Neural cell (in vitro differentiated cells): ENCODE results near the gene MARF1. TPM values are rescaled to one million over a fixed set of nuclear protein-coding genes. Genes with fewer than 3 reads are reported as not detected.

Experiments
- H2AFZ ChIP-seq: fragments of 200-600, 300-800 bp; sonication (generic), shearing (Covaris generic); 2 replicates; pipeline ENCODE4 v1.6.0; 2014; ENCODE audit warnings: low read depth, mild to moderate bottlenecking, antibody characterized with exemption, low read length, moderate library complexity
- H3F3A ChIP-seq: fragments of 200-600 bp; shearing (Covaris generic); 2 replicates; pipeline ENCODE4 v1.6.1; 2016; ENCODE audit warnings: mild to moderate bottlenecking, moderate library complexity, mixed read lengths, antibody characterized with exemption, low read length; ENCODE audit not compliant: insufficient read depth, poor library complexity, severe bottlenecking
- H3K27ac ChIP-seq: fragments of 200-600, 300-800 bp; sonication (generic), shearing (Covaris generic); 2 replicates; pipeline ENCODE4 v1.5.1; 2014; ENCODE audit warnings: mild to moderate bottlenecking, low read length, moderate library complexity
- H3K27me3 ChIP-seq: fragments of 300-800, 200-600 bp; sonication (generic), shearing (Covaris generic); 2 replicates; pipeline ENCODE4 v1.6.0; 2014; ENCODE audit warnings: mild to moderate bottlenecking, low read depth, low read length, moderate library complexity; ENCODE audit not compliant: insufficient read depth
- H3K36me3 ChIP-seq: fragments of 300-800, 200-600 bp; sonication (generic), shearing (Covaris generic); 2 replicates; pipeline ENCODE4 v1.5.1; 2014; ENCODE audit warnings: mild to moderate bottlenecking, antibody characterized with exemption, low read length, moderate library complexity; ENCODE audit not compliant: insufficient read depth
- H3K4me2 ChIP-seq: fragments of 300-800, 200-600 bp; sonication (generic), shearing (Covaris generic); 2 replicates; pipeline ENCODE4 v1.6.0; 2014; ENCODE audit warnings: mild to moderate bottlenecking, low read length
- H3K4me3 ChIP-seq: fragments of 300-800, 200-600 bp; sonication (generic), shearing (Covaris generic); 2 replicates; pipeline ENCODE4 v1.5.1; 2014; ENCODE audit warnings: mild to moderate bottlenecking, low read length, moderate library complexity
- H3K79me2 ChIP-seq: fragments of 200-600 bp; shearing (Covaris generic); replicated peaks from 2 replicates; pipeline ENCODE4 v1.6.0; 2014; ENCODE audit warnings: mild to moderate bottlenecking, low read length, moderate library complexity; ENCODE audit not compliant: insufficient read depth
- H3K9ac ChIP-seq: fragments of 300-800, 200-600 bp; sonication (generic), shearing (Covaris generic); 2 replicates; pipeline ENCODE4 v1.6.1; 2016; ENCODE audit warnings: mild to moderate bottlenecking, low read length, mixed read lengths
- H3K9me2 ChIP-seq: fragments of 200-600 bp; shearing (Covaris generic); 2 replicates; pipeline ENCODE4 v1.6.1; 2016; ENCODE audit warnings: mild to moderate bottlenecking, low read length, mixed read lengths; ENCODE audit not compliant: insufficient read depth
- H3K9me3 ChIP-seq: fragments of 200-600, 300-800 bp; sonication (generic), shearing (Covaris generic); 2 replicates; pipeline ENCODE4 v1.6.1; 2016; ENCODE audit warnings: mild to moderate bottlenecking, mixed run types, low read length, moderate library complexity, mixed read lengths
- H4K20me1 ChIP-seq: fragments of 200-600 bp; shearing (Covaris generic); 2 replicates; pipeline ENCODE4 v1.6.1; 2016; ENCODE audit warnings: mild to moderate bottlenecking, mixed run types; ENCODE audit not compliant: insufficient read depth
- EP300 ChIP-seq: fragments of 450-650 bp; conservative IDR thresholded peaks from 2 replicates; pipeline ENCODE4 v1.6.1; 2014; ENCODE audit warnings: antibody characterized with exemption, mild to moderate bottlenecking, moderate library complexity; ENCODE audit not compliant: poor library complexity, severe bottlenecking
- EZH2 ChIP-seq: fragments of 200-600, 300-800 bp; shearing (Covaris generic), sonication (generic); IDR thresholded peaks from 2 replicates; pipeline ENCODE4 v1.6.1; 2014; ENCODE audit warnings: antibody characterized with exemption, low read length, borderline replicate concordance, mild to moderate bottlenecking; ENCODE audit not compliant: insufficient read depth, poor library complexity, severe bottlenecking
- MXI1 ChIP-seq: fragments of 450-650 bp; conservative IDR thresholded peaks from 2 replicates; pipeline ENCODE4 v1.6.1; 2014; ENCODE audit warnings: antibody characterized with exemption, mild to moderate bottlenecking; ENCODE audit not compliant: poor library complexity, severe bottlenecking
- POLR2AphosphoS5 ChIP-seq: IDR thresholded peaks from 2 replicates; pipeline ENCODE4 v1.6.1; 2012
- RAD21 ChIP-seq: fragments of 450-650 bp; conservative IDR thresholded peaks from 2 replicates; pipeline ENCODE4 v1.6.1; 2014; ENCODE audit warnings: antibody characterized with exemption, mild to moderate bottlenecking, moderate library complexity
- SMC3 ChIP-seq: fragments of 450-650 bp; conservative IDR thresholded peaks from 2 replicates; pipeline ENCODE4 v1.6.1; 2014; ENCODE audit warnings: antibody characterized with exemption, mild to moderate bottlenecking, moderate library complexity; ENCODE audit not compliant: poor library complexity
- TAF1 ChIP-seq: IDR thresholded peaks from 2 replicates; pipeline ENCODE4 v1.6.1; 2012; ENCODE audit warnings: low read depth
- polyA plus RNA-seq: library from polyadenylated mRNA; depleted of rRNA; stranded (reverse); fragments of >200 nt; gene quantifications from 2 replicates; pipeline ENCODE4 v1.2.3, GENCODE V29; 2014
- TF ChIP-seq, protein P1 (sequence below): fragments of 450-650 bp; IDR thresholded peaks from 2 replicates; pipeline ENCODE4 v1.5.1; 2014; ENCODE audit warnings: antibody characterized with exemption, mild to moderate bottlenecking, moderate library complexity; ENCODE audit not compliant: poor library complexity, severe bottlenecking
- TF ChIP-seq, protein P2 (sequence below): IDR thresholded peaks from 2 replicates; pipeline ENCODE4 v1.6.1; 2012; ENCODE audit warnings: borderline replicate concordance

The MARF1 gene
- polyA plus RNA-seq, 1 donor from 2014 or later, result 23.2 TPM

DNA sequence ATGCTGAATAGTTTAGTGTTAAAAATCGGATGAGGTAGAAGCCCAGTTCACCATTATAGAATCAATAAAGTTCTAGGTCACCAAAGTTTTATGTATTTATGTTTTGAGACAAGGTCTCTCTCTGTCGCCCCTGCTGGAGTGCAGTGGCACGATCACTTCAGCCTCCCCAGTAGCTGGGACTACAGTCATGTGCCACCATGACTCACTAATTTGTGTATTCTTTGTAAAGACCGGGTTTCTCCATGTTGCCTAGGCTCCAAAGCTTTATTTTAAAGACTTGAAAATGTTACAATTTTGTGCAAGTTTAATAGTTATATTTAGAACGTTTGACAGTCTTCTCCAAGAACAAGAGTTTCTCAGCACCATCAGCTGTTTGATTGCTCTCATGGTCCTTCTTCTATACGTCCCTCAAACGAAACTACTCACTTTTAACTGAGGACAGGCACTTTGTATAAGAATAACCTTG, 39.2 kb upstream of the MARF1 start:
- H4K20me1 ChIP-seq, result no peaks in the 10 kb centered on the region
- no peaks in the 10 kb centered on the region for H3F3A ChIP-seq
- no peak overlapping the region for H3K27ac ChIP-seq
- H3K36me3 ChIP-seq, result no peaks in the 10 kb centered on the region
- no peaks in the 10 kb centered on the region for H3K79me2 ChIP-seq
- H3K4me2 ChIP-seq, result no peak overlapping the region
- no peak overlapping the region for H2AFZ ChIP-seq
- H3K9me3 ChIP-seq, result no peaks in the 10 kb centered on the region
- H3K27me3 ChIP-seq, result no peaks in the 10 kb centered on the region
- no peak overlapping the region for H3K9ac ChIP-seq
- H3K9me2 ChIP-seq, result no peaks in the 10 kb centered on the region
- H3K4me3 ChIP-seq, result no peak overlapping the region
- no peak for TF ChIP-seq EZH2
- TF ChIP-seq TAF1, result no peak
- TF ChIP-seq POLR2AphosphoS5, result no peak
- TF ChIP-seq MXI1, result no peak
- TF ChIP-seq RAD21, result no peak
- TF ChIP-seq, protein P1, sequence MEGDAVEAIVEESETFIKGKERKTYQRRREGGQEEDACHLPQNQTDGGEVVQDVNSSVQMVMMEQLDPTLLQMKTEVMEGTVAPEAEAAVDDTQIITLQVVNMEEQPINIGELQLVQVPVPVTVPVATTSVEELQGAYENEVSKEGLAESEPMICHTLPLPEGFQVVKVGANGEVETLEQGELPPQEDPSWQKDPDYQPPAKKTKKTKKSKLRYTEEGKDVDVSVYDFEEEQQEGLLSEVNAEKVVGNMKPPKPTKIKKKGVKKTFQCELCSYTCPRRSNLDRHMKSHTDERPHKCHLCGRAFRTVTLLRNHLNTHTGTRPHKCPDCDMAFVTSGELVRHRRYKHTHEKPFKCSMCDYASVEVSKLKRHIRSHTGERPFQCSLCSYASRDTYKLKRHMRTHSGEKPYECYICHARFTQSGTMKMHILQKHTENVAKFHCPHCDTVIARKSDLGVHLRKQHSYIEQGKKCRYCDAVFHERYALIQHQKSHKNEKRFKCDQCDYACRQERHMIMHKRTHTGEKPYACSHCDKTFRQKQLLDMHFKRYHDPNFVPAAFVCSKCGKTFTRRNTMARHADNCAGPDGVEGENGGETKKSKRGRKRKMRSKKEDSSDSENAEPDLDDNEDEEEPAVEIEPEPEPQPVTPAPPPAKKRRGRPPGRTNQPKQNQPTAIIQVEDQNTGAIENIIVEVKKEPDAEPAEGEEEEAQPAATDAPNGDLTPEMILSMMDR, result no peak
- TF ChIP-seq EP300, result no peak
- TF ChIP-seq, protein P2, sequence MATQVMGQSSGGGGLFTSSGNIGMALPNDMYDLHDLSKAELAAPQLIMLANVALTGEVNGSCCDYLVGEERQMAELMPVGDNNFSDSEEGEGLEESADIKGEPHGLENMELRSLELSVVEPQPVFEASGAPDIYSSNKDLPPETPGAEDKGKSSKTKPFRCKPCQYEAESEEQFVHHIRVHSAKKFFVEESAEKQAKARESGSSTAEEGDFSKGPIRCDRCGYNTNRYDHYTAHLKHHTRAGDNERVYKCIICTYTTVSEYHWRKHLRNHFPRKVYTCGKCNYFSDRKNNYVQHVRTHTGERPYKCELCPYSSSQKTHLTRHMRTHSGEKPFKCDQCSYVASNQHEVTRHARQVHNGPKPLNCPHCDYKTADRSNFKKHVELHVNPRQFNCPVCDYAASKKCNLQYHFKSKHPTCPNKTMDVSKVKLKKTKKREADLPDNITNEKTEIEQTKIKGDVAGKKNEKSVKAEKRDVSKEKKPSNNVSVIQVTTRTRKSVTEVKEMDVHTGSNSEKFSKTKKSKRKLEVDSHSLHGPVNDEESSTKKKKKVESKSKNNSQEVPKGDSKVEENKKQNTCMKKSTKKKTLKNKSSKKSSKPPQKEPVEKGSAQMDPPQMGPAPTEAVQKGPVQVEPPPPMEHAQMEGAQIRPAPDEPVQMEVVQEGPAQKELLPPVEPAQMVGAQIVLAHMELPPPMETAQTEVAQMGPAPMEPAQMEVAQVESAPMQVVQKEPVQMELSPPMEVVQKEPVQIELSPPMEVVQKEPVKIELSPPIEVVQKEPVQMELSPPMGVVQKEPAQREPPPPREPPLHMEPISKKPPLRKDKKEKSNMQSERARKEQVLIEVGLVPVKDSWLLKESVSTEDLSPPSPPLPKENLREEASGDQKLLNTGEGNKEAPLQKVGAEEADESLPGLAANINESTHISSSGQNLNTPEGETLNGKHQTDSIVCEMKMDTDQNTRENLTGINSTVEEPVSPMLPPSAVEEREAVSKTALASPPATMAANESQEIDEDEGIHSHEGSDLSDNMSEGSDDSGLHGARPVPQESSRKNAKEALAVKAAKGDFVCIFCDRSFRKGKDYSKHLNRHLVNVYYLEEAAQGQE, result no peak

DNA sequence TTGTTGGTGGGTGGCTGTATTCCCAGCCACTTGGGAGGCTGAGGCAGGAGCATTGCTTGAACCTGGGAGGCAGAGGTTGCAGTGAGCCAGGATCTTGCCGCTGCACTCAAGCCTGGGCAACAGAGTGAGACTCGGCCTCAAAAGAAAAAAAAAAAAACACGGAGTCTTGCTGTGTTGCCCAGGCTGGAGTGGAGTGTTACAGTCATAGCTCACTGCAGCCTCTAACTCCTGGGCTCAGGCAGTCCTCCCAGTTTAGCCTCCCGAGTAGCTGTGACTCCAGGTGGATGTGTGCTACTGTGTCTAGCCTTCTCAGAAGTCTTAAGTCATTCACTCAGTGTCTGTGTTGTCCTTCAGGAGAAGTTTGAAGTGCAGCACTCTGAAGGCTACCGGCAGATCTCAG, 34.5 kb upstream of the MARF1 start:
- no peak overlapping the region for H3K4me3 ChIP-seq
- no peak for TF ChIP-seq TAF1
- no peak for TF ChIP-seq SMC3
- TF ChIP-seq EP300, result no peak
- no peak for TF ChIP-seq MXI1
- TF ChIP-seq, protein P2, result no peak
- TF ChIP-seq, protein P1, result no peak
- no peak for TF ChIP-seq EZH2
- TF ChIP-seq RAD21, result no peak
- TF ChIP-seq POLR2AphosphoS5, result no peak
- no peaks in the 10 kb centered on the region for H3K27me3 ChIP-seq
- no peak overlapping the region for H2AFZ ChIP-seq
- no peaks in the 10 kb centered on the region for H3K36me3 ChIP-seq
- H3K9me2 ChIP-seq, result no peaks in the 10 kb centered on the region
- H4K20me1 ChIP-seq, result no peaks in the 10 kb centered on the region
- no peak overlapping the region for H3K4me2 ChIP-seq
- no peaks in the 10 kb centered on the region for H3K9me3 ChIP-seq
- H3F3A ChIP-seq, result no peaks in the 10 kb centered on the region
- no peaks in the 10 kb centered on the region for H3K79me2 ChIP-seq
- no peak overlapping the region for H3K9ac ChIP-seq
- H3K27ac ChIP-seq, result no peak overlapping the region
